Forelimb muscle (tissue), 1 donor: Measurements from ENCODE around the gene UNC5B. TPM values are rescaled to one million over a fixed set of nuclear protein-coding genes. Genes with fewer than 3 reads are reported as not detected.
A peak's percentile ranks its signal among the peaks of the same experiment; 100 is the strongest.

Experiments
- DNase-seq: peaks from one replicate; pipeline ENCODE4 v3.0.0-alpha.2; 2013; ENCODE audit warnings: low read depth
- polyA plus RNA-seq: library from polyadenylated mRNA; unstranded; fragments of 120-200 nt; gene quantifications from one replicate; pipeline ENCODE4 v1.2.1, GENCODE V29; 2013; ENCODE audit not compliant: insufficient read length

UNC5B gene
- polyA plus RNA-seq, 1 donor, result 11.1 TPM

DNA sequence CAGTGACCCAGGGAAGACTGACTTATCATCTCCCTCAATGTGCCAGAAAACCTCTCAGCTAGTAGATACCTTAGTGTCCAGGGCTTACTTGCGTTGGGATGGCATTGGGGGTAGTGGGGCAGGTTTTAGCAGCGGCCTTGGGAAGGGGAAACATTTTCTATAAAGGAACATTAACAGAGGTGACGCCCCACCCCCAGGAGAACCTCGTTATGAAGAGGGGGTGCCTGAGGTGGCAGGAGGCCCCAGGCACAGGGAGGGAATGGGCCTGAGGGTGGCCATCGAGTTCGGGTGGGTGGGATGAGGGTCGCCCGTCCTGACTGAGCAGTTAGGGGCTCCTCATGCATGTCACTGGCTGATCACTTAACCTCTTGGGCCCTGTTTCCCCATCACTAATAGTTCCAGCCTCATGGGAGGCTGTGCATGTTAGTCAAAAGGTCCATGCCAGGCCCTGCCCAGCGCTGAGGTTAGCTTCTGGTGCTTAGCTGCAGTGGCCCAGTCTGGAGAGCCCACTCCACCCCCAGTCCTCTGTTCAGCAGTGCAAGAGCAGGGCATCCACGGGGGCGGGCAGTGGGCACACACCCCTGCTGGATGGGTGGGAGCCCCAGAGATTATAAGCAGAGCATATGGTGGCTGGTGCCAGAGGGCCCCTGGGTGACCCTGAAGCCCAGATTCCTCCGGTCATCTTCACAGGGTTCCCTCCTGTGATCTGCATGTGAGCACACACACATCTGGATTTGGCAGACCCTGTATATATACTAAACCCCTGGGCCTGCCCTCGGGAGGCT, 27.0 kb downstream of the UNC5B start:
- no peak for DNase-seq

DNA sequence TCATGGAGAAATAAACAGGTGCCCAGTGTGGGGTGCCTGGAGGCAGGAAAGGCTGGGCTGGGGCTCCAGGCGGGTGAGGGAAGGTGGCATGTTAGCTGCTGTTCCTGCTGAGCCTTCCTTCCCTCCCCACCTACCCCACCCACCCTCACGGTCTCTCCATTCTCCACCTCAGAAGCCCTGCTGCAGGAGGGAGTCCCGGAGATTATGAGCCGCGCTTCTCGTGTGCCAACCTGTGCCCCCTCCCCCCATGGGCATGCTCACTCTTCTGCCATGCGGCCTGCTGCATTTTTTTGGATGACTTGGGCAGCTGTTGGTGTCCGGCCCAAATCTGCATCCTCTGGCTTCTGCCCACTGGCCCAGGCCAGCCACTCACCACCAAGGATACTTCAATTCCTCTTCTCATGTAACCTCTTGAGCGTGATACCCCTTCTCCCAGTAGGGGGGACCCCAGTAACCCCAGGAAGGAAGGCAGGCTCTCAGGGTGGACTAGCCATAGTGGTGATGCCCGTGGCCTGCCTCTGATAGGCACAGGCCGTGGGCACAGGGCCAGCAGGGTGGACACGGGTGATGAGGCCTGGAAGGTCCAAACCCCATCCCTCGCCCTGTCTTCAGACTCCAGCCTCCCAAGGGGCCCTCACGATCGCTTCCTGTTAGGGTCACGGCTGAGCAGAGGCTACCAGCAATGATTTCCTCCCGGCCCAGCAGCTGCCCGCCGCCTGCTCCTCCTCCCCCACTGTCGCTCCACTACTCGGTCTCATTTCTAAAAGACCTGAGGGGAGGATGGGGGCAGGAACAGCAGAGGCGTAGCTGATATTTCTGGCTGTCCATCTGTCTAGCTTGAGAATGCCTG, 27.8 kb downstream of the UNC5B start:
- DNase-seq, result no peak

GRCh38 chr10:71241114-71241829, 28.9 kb downstream of the UNC5B start:
- DNase-seq, result no peak

DNA sequence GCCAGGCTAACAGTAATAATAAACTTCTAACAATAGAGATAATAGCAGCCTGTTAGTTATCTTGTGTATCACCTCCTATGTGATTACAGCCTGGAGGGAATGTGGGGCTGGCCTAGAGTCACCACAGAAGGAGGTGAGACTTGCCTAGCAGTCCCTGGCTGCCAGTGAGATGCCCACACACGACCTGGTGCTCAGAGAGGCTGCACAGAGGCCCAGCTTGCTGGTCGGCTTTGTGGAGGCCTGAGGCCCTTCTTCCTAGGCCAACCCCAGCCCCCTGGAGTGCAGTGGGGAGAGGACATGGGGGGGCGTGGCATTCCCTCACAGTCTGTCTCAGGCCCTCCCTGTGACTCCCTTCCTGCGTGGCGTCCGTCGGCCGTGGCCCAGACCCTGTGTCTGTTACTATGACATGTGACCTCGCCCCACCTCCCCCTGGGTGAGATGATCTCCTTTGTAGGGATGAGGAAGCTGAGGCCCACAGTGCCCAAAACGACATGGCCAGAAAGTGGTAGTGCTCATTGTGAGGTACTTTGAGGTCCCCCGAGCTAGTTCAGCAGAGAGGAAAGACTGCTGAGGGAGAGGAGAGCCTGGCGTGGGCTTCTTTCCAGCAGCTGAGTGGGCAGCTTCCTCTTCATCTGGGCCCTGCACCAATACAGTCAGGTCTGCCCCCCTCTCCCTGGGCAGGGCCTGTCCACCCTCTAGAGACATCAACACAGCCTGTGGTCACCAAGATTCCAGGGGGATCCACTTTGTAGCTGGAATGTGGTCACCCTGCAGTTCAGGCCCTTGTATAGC, 29.7 kb downstream of the UNC5B start:
- no peak for DNase-seq

DNA sequence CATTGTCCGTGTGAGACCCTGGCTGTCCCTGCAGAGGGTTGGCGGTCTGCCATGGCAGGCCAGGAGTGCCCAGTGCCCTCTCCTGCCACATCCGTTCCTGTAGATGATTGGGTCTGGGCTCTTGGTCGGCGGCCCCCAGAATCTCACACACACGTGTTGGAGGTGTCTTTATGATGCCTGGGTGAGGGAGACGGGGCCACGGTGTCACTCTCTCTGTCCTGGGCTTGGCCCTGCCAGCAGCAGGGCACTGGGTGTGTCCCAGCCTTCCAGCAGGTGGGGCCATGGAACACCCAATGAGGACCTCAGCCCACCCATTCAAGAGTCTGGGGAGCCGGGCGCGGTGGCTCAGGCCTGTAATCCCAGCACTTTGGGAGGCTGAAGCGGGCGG, 30.2 kb downstream of the UNC5B start:
- no peak for DNase-seq

GRCh38 chr10:71243756-71244395, 31.5 kb downstream of the UNC5B start:
- no peak for DNase-seq

DNA sequence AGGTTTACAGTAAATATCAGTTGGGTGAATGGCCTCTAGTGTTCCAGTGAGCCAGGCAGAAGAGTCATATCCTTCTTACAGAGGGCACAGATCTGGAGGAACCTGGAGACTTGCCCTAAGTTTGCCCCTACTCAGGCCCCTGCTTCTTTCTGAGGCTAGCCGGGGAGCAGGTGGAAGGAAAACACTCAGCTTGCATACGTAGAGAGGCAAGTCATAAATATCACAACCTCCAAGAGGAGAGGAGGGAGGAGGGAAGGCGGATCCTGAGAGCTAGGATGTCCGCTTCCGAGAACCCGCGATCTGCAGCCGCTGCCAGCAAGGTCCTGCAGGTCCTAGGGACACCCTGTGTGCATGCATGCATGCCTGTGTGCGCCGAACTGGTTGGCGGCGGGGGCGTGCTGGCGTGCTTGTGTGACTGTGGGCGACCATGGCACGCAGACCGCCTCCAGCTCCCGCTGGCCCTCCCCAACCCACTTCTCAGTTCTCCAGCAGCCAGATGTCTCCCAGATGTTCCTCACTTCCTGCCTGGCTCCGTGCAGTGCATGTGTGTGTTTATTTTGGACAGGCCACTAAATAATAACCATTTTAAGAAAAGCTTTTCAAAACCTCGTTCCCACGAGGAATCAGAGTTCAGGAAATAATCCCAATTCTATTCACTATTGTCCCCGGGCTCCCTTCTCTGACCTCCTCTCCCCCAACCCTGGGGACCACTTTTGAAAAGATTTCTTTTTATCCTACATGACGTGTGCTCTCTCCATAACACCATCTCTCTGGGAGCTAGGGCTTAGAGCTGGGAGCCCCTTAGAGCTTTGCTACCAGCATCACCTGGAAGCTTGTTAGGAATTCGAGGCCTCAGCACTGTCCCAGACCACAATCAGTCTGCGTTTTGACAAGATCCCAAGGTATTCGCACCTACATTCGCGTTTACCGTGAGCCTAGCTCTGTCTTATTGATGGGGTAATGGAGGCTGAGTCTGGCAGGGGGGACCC, 32.4 kb downstream of the UNC5B start:
- DNase-seq, result peak; percentile 86

GRCh38 chr10:71245420-71246325, 33.3 kb downstream of the UNC5B start:
- DNase-seq, result no peak

GRCh38 chr10:71246591-71247413, 34.4 kb downstream of the UNC5B start:
- DNase-seq, result no peak

DNA sequence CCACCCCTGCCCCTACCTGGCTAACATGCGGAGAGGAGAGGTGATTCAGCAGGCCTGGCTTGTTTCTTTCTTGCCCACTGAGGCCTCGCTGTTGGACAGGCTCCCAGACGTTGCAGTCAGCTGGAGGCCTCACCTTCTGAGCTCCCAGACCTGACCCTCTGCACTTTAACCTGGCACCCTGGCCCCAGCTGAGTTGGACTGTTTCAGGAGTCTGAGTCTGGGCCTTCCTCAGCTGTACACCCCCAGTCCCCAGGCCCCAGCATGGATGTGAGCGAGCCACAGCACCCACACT, 35.0 kb downstream of the UNC5B start:
- DNase-seq, result no peak

DNA sequence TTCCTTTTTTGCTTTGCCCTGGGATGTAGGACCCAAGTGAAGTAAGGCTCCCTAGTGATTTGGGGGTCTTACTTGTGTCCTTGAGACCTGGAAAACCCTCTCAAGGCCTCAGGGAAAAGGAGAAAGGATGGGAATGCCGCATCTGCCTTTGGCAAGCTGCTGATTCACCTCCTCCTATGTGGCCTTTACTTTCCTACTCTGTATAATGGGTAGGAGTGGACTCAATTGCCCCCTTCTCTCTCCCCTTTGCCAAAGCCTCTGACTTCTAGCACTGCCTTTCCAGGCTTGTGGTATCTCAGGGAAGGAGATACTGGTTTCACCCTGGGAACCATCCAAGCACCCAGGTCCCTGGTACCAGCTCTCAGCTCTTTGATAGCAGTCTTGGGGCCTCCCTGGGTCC, 35.4 kb downstream of the UNC5B start:
- no peak for DNase-seq

DNA sequence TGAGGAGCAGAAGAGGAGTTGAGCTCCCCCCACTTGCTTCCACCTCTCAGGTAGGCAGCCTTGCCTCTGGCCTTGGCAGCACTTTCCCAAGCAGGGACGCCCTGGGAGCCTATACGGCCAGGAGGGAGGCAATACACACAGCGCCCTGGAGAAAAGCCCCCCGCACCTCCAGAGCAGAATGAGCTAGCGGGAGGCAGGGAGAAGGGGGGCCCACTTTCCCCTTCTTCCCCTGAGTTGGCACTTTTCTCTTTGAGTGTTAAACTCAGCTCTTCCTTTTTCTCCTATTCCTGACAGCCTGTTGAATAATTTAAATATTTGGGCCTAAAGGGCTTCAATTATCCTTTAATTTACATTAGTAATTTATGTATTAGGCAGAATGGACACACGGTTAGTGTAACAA, 35.8 kb downstream of the UNC5B start:
- no peak for DNase-seq

DNA sequence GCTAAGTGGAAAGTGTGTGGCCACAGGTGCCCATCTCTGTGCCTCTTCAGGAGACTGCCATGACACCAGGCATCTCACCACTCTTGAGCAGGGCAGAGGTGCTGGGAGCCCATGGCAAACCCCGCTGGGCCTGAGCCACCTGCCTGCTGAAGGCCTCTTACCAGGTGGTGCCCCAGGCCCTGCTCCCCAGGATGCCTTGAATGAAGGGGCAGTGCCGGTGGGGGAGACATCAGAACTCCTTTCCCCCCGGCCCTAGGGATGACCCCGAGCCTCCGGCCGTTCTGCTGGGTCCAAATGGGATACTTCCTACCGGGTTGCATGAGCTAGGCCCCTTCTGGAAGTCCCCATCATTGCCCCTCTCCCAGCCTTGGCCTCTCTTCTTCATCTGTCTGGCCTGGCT, 37.6 kb downstream of the UNC5B start:
- no peak for DNase-seq

DNA sequence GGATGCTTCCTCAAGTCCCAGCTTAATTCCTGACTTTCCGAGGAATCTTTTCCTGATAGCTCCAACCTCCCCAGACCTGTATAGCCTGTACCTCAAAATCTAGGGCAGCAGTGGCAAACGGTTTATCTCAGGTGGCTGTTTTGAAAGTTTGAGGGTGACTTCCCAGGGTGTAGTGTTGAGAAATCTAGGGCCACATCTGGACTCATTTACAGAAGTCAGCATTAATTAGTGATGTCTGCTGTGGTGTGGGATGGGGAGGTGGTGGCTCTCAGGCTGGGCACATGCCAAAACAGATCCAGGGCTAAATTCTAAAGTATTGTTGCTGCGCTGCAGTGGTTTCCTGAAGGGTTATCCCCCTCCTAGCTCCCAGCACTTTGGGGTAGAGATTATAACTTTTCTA, 38.0 kb downstream of the UNC5B start:
- no peak for DNase-seq

DNA sequence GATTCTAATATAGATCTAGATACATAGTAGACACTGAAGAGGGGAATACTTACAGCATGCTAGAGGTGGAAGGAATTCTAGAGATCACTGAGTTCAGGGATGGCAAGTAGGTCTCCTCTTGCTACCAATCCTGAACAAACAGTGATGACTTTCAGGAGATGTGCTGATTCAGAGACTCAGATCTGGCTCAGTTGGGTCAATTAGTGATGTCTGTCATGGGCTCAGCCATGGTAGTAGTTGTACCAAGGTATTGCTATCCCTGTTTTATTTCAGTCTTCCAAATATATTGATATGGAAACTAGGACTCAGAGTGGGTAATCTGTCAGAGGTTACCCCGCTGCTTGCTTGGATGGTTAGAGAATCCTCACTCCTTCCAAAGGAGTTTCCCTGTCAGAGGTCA, 38.5 kb downstream of the UNC5B start:
- no peak for DNase-seq

GRCh38 chr10:71251319-71251718, 38.9 kb downstream of the UNC5B start:
- no peak for DNase-seq

DNA sequence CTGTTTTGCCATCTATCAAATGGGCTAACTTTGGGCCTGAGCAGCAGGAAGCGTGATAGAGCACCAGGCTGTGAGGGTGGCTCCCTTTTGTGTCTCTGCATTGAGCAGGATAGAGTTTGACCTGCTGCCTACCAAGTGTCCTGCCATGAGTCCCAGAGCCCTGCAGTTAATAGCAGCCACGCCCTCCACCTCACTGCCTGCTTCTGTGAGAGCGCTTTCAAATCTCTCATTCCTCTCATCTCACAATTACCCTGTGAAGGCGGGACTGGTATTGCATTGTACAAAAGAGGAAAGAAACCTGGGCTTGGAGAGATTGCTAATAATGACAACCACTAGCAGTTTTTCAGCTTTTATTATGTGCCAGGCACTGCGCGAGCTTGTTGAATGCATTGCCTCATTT, 39.9 kb downstream of the UNC5B start:
- DNase-seq, result no peak
